OCI-LY1 (cell line): ENCODE measurements around the gene POU2F2.

Experiments used
- EZH2 ChIP-seq: fragments of 200-600 bp; sonication (generic), shearing (Covaris generic); IDR thresholded peaks from 2 replicates; pipeline ENCODE4 v1.8.0; 2017; ENCODE audit warnings: borderline replicate concordance, mixed run types, mild to moderate bottlenecking, antibody characterized with exemption, low read length, moderate library complexity, mixed read lengths
- TF ChIP-seq, protein P1 (sequence below): fragments of 200-600 bp; sonication (generic), shearing (Covaris generic); IDR thresholded peaks from 2 replicates; pipeline ENCODE4 v1.5.1; 2017; ENCODE audit warnings: mild to moderate bottlenecking, antibody characterized with exemption, low read length, moderate library complexity, mixed read lengths

DNA sequence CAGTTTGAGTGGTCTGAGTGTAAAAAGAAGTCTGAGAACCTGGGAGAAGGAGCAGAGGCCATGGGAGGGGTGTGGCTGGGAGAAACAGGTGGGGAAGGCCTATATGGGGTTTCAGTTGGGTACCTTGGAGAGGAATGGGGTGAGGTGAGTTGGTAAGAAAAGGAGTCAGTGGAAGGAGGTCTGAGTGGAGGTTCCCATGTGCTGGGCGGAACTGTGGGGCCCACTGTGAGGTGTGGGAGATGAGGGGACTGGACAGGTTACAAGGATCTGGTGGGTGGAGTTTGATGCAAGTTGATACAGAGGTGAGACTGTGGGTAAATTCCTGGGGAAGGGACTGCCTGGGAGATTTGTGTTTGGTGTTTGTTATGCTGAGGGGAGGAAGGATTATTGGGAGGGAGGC lies 54.2 kb downstream of the POU2F2 start:
- TF ChIP-seq, protein P1, sequence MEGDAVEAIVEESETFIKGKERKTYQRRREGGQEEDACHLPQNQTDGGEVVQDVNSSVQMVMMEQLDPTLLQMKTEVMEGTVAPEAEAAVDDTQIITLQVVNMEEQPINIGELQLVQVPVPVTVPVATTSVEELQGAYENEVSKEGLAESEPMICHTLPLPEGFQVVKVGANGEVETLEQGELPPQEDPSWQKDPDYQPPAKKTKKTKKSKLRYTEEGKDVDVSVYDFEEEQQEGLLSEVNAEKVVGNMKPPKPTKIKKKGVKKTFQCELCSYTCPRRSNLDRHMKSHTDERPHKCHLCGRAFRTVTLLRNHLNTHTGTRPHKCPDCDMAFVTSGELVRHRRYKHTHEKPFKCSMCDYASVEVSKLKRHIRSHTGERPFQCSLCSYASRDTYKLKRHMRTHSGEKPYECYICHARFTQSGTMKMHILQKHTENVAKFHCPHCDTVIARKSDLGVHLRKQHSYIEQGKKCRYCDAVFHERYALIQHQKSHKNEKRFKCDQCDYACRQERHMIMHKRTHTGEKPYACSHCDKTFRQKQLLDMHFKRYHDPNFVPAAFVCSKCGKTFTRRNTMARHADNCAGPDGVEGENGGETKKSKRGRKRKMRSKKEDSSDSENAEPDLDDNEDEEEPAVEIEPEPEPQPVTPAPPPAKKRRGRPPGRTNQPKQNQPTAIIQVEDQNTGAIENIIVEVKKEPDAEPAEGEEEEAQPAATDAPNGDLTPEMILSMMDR: no peak
- no peak for TF ChIP-seq EZH2
